WTC11 (cell line): Measurements from ENCODE around the gene PDZRN4. TPM values are rescaled to one million over a fixed set of nuclear protein-coding genes. Genes with fewer than 3 reads are reported as not detected.

ENCODE experiments used
- ATAC-seq: fragments of 200-7000 bp; cut with Tn5 transposase; 2 replicates; pipeline ENCODE4 v1.10.0; 2021; ENCODE audit warnings: mild to moderate bottlenecking, moderate library complexity
- CTCF ChIA-PET: fragments of 300-600 bp; sonication (Branson Sonifier 250); formaldehyde crosslinking; loops from one replicate; lab custom pipeline; 2021; ENCODE audit warnings: antibody characterized with exemption; lab: Charles Lee
- POLR2A ChIA-PET: fragments of 350-600 bp; sonication (Branson Sonifier 250); formaldehyde crosslinking; loops from one replicate; lab custom pipeline; 2021; ENCODE audit warnings: antibody characterized with exemption; lab: Charles Lee
- DNase-seq: peaks from one replicate; pipeline ENCODE4 v3.0.0; 2021; ENCODE audit warnings: low spot score
- H3K27ac Mint-ChIP-seq: 2 replicates; pipeline ENCODE4 v1.8.0; 2021; ENCODE audit warnings: mixed read lengths
- H3K27me3 Mint-ChIP-seq: 2 replicates; pipeline ENCODE4 v1.8.0; 2021; ENCODE audit warnings: low read depth, mild to moderate bottlenecking, moderate library complexity, mixed read lengths
- H3K36me3 Mint-ChIP-seq: 2 replicates; pipeline ENCODE4 v1.8.0; 2021; ENCODE audit warnings: mixed read lengths
- H3K4me1 Mint-ChIP-seq: 2 replicates; pipeline ENCODE4 v1.8.0; 2022; ENCODE audit warnings: mixed read lengths
- H3K4me3 Mint-ChIP-seq: 2 replicates; pipeline ENCODE4 v1.8.0; 2021; ENCODE audit warnings: mild to moderate bottlenecking, moderate library complexity, mixed read lengths
- H3K9me3 Mint-ChIP-seq: 2 replicates; pipeline ENCODE4 v1.8.0; 2021; ENCODE audit warnings: mixed read lengths
- AFF4 ChIP-seq: sonication (generic); formaldehyde crosslinking; IDR thresholded peaks from 2 replicates; pipeline ENCODE4 v1.8.1; 2023; ENCODE audit warnings: mild to moderate bottlenecking, missing genetic modification reagents, borderline replicate concordance
- CBFB ChIP-seq: sonication (generic); formaldehyde crosslinking; IDR thresholded peaks from 2 replicates; pipeline ENCODE4 v1.8.1; 2022; ENCODE audit warnings: mild to moderate bottlenecking, low read depth, missing genetic modification reagents
- CDX4 ChIP-seq: fragments of 250-450 bp; sonication (Bioruptor Pico); IDR thresholded peaks from 2 replicates; pipeline ENCODE4 v1.9.0; 2021; ENCODE audit warnings: moderate library complexity, mild to moderate bottlenecking, inconsistent platforms, borderline replicate concordance
- IRF1 ChIP-seq: sonication (generic); formaldehyde crosslinking; IDR thresholded peaks from 2 replicates; pipeline ENCODE4 v1.8.0; 2023; ENCODE audit warnings: missing genetic modification reagents
- NFE2L1 ChIP-seq: sonication (generic); formaldehyde crosslinking; IDR thresholded peaks from 2 replicates; pipeline ENCODE4 v1.8.1; 2023; ENCODE audit warnings: missing genetic modification reagents
- PREB ChIP-seq: sonication (generic); formaldehyde crosslinking; IDR thresholded peaks from 2 replicates; pipeline ENCODE4 v1.8.1; 2022; ENCODE audit warnings: mild to moderate bottlenecking, missing genetic modification reagents, moderate library complexity, borderline replicate concordance
- STAT6 ChIP-seq: sonication (generic); formaldehyde crosslinking; conservative IDR thresholded peaks from 2 replicates; pipeline ENCODE4 v1.8.1; 2023; ENCODE audit warnings: mild to moderate bottlenecking, low read depth, missing genetic modification reagents, moderate library complexity
- ZNF416 ChIP-seq: fragments of 250-450 bp; sonication (Bioruptor Pico); IDR thresholded peaks from 2 replicates; pipeline ENCODE4 v1.9.0; 2021; ENCODE audit warnings: mild to moderate bottlenecking, inconsistent platforms
- ZNF425 ChIP-seq: fragments of 250-450 bp; sonication (Bioruptor Pico); conservative IDR thresholded peaks from 2 replicates; pipeline ENCODE4 v1.9.0; 2021; ENCODE audit warnings: mild to moderate bottlenecking
- total RNA-seq: library from RNA; stranded (reverse); gene quantifications from 3 replicates; pipeline ENCODE4 v1.2.3, GENCODE V29; 2021

The PDZRN4 gene
- total RNA-seq, 1 experiment from 2014 or later, result 0.09 TPM

- TF ChIP-seq AFF4 (no peak), STAT6 (CRISPR knock-in tag) (no peak), CBFB (CRISPR knock-in tag) (no peak), ZNF425 (no peak), NFE2L1 (CRISPR knock-in tag) (no peak), PREB (no peak)
These were observed 60.3 kb downstream of the PDZRN4 start (continued) for GRCh38 chr12:41248391-41248790.

GRCh38 chr12:41250748-41251147 is 62.6 kb downstream of the PDZRN4 start:
- ATAC-seq, result no peak
- POLR2A ChIA-PET, result no interaction called here
- H3K4me3 Mint-ChIP-seq, result no peak overlapping the region

More at GRCh38 chr12:41250748-41251147, 62.6 kb downstream of the PDZRN4 start:
- TF ChIP-seq IRF1, result no peak
- no peak for TF ChIP-seq CDX4 (CRISPR knock-in tag)
- no peak for TF ChIP-seq ZNF416 (CRISPR knock-in tag)
- Mint-ChIP-seq H3K9me3 (peaks cover 3% of the 10 kb centered on the region; the same call in 1 of the 2 replicates), H3K27me3 (no peaks in the 10 kb centered on the region), H3K4me1 (no peaks in the 10 kb centered on the region), H3K27ac (no peak overlapping the region), H3K36me3 (no peaks in the 10 kb centered on the region)
- CTCF ChIA-PET, result no interaction called here
- DNase-seq, result no peak
